A204.1 (cell line): ENCODE results near the gene EAF1.
A peak's percentile ranks its signal among the peaks of the same experiment; 100 is the strongest.
"Not testable (repeated sequence)": the region's sequence is repeated elsewhere in the genome, so short reads cannot be mapped to it uniquely, and the experiment has no call there.

Source experiments
- FAIRE-seq: peaks from 2 replicates; lab custom pipeline; 2012; peaks lifted over from hg19 to GRCh38; lab: Jason Lieb, UNC

Gene EAF1

GRCh38 chr3:15405448-15406050 lies 21.8 kb upstream of the EAF1 start:
- peak; percentile 80 for FAIRE-seq

- no peak for FAIRE-seq
Observed at GRCh38 chr3:15409239-15409638, 18.2 kb upstream of the EAF1 start.

GRCh38 chr3:15409774-15410173 lies 17.6 kb upstream of the EAF1 start:
- no peak for FAIRE-seq

GRCh38 chr3:15410966-15411365 lies 16.4 kb upstream of the EAF1 start:
- not testable (repeated sequence) for FAIRE-seq

GRCh38 chr3:15420871-15421270 lies 6.5 kb upstream of the EAF1 start:
- FAIRE-seq, result no peak

DNA sequence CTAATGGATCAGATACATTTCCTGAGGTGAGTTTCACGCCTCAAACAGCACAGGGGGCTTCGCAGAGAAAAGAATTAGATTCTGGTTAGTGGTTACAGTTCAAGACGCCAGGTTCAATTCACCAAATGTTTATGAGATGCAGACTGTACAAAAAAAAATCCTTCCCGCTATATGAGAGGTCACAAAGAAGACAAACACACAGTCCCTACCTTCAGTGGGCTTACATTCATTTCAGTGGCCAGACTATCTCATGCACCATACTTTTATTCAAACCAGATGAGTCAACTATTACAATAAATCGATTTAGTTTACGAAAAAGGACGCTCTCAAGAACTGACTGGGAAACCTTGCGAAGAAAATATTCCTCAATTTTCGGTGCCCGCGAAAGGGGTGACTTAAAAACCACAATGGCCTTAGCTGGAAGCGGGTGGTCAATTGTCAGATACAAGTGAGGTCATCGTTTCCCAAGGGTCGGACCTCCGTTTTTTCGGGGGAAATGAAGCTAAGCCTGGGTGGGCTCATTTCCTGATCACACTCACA lies 749 bp upstream of the EAF1 start:
- FAIRE-seq, result no peak

DNA sequence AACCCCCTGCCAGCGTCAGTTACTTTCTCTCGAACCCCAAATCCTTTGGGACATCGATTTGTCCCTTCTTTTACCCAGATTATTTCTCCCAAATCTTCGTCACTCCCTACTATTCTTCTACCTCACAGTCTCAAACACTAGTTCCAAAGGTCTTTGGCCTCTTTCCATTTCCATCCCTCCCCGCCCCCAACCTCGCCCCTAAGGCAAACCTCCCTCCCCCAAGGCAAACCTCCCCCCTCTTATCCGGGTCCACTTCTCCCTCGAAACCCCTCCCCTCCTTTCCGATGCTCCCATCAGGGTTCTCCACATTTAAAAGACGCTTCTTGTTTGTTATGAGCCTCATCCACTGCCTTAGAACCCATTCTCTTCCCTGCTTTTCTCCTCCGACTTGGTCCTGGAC lies 583 bp downstream of the EAF1 start:
- FAIRE-seq, result no peak

DNA sequence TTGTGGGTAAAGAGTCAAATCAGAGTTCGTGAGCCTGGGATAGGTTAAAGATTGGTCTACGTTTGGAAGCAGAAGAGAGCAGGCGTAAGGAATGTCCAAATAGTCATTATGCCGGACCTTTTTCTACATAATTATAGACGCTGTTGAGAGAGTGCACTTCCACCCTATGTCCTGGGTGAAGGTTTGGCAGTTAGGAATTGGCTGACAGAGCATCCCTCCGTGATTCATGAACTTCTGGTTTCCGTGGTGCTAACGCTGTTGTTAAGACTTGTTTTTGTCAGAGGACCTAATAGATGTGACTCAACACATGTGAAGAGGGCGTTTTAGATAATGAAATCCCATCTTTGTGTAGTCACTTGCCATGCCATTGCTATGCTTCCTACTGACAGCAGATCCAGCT lies 1.1 kb downstream of the EAF1 start:
- no peak for FAIRE-seq

DNA sequence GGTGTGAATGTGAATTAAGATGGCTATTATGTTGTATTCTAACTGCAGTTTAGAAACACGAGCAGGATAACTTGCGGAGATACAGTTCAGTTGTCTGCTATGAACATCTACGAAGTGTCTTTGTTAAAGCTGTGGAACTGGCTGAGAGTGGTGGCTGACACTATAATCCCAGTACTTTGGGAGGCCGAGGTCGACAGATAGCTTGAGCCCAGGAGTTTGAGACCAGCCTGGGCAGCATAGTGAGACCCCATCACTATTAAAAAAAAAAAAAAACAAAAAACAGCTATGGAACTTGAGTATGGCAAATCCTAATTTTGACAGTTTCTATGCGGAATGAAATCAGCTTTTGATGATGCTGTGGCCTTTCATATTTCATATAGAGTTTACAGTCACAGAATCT lies 1.7 kb downstream of the EAF1 start:
- FAIRE-seq, result no peak

DNA sequence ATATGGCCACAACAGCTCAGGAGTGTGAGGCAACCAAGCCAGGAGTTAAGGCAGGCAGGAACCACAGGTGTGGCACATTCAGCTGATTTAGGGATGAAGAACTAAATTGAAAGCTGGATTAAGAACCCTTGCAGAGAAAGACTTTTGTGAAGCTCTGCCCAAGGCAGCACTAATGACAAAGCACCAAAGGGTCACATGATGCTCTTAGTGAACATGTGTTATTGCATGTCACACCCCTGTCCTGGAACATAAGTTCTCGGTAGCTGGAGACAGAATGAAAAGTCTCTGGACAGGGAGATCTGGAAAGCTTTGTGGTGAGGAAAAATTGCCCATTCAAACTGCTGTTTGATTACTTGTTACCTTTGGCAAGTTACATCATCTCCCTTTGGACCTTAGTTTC lies 3.2 kb downstream of the EAF1 start:
- FAIRE-seq, result no peak

- FAIRE-seq, result no peak
Observed at GRCh38 chr3:15431256-15431837, 3.9 kb downstream of the EAF1 start.

- no peak for FAIRE-seq
Observed at GRCh38 chr3:15433531-15433930, 6.1 kb downstream of the EAF1 start.

- FAIRE-seq, result no peak
Observed at GRCh38 chr3:15434756-15435155, 7.4 kb downstream of the EAF1 start.

DNA sequence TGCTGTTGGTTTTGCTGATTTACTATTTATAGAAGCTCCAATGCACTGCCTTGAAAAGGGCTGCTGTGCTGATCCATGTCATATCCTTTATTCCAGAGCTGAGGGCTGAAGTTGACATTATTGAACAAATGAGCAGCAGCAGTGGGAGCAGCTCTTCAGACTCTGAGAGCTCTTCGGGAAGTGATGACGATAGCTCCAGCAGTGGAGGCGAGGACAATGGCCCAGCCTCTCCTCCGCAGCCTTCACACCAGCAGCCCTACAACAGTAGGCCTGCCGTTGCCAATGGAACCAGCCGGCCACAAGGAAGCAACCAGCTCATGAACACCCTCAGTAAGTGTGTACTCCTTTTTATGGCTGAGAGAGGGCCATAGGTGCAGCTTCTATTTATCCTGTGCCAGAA lies 8.8 kb downstream of the EAF1 start:
- FAIRE-seq, result no peak

GRCh38 chr3:15438983-15439382 lies 11.6 kb downstream of the EAF1 start:
- no peak for FAIRE-seq

- FAIRE-seq, result no peak
Observed at GRCh38 chr3:15439476-15439875, 12.1 kb downstream of the EAF1 start.

GRCh38 chr3:15440891-15441290 lies 13.5 kb downstream of the EAF1 start:
- FAIRE-seq, result no peak

DNA sequence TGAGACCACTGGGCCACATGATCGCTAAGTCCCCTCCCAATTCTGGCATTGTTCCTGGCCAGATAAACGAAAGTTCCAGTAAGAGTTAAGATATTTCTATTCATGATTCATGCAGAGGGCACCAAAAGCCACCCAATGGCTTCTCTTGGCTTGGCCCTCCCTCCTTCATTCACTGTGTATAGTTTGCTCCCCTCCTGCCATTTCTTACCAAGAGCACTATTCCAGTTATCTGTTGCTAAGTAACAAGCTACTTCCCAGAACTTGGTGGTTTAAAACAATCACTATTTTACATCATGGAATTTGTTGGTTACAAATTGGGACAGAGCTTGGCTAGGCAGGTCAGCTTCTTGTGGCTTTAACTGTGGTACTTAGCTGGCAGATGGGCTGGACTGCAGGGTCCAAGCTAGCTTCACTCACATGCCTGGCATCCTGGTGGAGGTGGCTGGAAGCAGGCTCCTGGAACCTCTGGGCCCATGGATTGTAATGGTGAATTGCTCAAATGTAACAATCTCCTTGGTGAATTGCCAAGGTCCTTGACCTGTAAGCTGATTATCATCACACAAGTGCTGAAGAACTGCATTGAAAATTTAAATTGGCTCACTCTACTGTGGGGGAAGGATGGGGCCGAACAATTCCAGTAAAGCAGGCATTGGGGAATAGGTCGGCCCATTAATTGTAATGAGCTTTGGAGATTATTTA lies 16.6 kb downstream of the EAF1 start:
- FAIRE-seq, result no peak

GRCh38 chr3:15449489-15450224 lies 22.3 kb downstream of the EAF1 start:
- FAIRE-seq, result no peak

DNA sequence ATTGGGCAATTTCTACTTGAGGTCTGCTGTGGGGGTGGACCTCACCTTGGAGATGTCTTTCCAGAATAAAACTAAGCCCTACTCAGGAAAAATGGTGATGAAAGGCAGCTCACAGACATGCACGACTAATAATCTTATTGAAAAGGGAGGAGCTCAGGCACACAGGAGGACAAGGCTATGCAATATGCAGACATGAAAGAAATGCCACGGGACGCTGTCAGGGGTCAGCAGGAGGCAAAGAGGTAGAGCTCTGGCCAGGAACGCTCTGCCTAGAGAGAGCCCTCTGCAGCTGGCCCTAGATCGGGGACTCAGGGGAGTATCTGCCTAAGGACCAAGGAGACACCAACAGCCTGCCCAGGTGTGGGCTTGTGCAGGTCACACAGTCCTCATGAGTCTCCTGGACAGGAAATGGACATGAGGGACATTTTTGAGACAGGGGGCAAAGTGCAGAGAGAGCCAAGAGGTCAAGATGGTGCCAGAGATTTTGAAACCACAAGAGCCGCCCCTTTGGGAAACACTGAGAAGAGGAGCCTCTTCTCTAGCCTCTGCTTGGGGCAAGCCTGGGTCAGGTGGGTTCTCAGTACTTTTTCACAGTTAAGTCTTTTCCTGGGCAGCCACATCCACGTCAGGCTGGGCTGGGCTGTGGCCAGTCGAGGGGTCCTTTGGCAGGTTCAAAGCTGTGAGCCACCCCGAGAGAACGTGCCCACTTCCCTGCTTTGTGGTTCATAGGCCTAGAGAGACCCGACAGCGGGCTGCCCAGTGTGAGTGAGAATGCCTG lies 23.2 kb downstream of the EAF1 start:
- FAIRE-seq, result no peak

DNA sequence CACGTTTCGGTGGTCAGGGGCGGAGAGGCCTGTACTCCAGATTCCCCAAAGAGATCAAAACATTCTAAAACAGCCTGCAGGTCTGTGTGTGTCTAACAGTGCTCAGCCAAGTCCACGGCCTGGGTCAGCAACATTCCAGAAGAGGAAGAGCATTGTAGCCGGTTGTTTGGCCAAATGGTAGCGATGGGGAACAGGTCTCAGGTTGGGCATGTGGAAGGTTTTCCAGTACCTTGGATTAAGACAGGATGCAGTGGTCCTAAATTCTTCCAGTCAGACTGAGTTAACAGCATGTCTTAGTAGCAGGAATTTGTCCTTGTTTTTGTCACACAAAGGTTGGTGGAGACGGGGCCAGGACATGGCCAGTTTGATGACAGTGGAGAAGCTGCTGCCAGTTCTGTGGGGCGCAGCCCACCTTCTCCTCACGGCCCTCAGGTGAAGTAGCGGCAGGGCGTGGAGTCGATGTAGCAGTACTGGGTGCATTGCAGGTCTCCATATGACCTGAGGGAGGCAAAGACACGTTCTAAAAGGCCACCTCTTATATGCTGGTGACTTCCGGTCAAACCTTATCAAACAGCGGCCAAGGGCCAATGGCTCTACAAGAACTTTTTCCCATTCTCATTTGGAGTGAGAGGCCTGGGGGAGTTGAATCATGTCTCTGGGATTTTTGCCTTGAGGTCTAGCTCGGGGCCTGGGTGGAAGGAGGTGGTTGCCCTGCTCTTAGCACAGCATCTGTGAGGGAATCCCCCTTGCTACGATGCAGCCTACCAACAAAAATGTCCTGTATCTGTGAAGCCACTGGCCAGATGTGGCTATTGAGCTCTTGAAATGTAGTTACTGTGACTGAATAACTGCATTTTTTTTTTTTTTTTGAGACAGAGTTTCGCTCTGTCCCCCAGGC lies 24.1 kb downstream of the EAF1 start:
- FAIRE-seq, result no peak
